HUDEP-2 (cell line): ENCODE data around the gene ARMH3.
A peak's percentile ranks its signal among the peaks of the same experiment; 100 is the strongest.
"Not testable (repeated sequence)": the region's sequence is repeated elsewhere in the genome, so short reads cannot be mapped to it uniquely, and the experiment has no call there.

ENCODE experiments used
- DNase-seq, 76 experiments: peaks; one replicate each; lab custom pipeline; 2025; ENCODE audit not compliant: unreplicated experiment in 76 of 76; lab: John Stamatoyannopoulos, UW

The ARMH3 gene

GRCh38 chr10:102055647-102056419 is at the start of gene ARMH3:
Gene ARMH3 (minus strand): TSS chr10:102056173. CDS start chr10:102040114, 16,059 bp downstream.
- DNase-seq: peak in 75 of 76 experiments; percentile 21 to 96 (median 89)

- DNase-seq: no peak
These were observed 46.4 kb upstream of the ARMH3 start for GRCh38 chr10:102102421-102102820.

GRCh38 chr10:102101152-102101551 is 45.2 kb upstream of the ARMH3 start:
- no peak for DNase-seq

GRCh38 chr10:102096449-102096848 is 40.5 kb upstream of the ARMH3 start:
- DNase-seq: no peak

- DNase-seq: no peak
These were observed 34.8 kb upstream of the ARMH3 start for GRCh38 chr10:102090772-102091171.

- DNase-seq: no peak
These were observed 30.2 kb upstream of the ARMH3 start for GRCh38 chr10:102086196-102086595.

GRCh38 chr10:102085336-102085735 is 29.4 kb upstream of the ARMH3 start:
- no peak for DNase-seq

- DNase-seq: peak in 30 of 76 experiments; percentile 8 to 71 (median 28)
These were observed 27.6 kb upstream of the ARMH3 start for GRCh38 chr10:102083541-102083940.

- peak in 71 of 76 experiments; percentile 4 to 85 (median 59) for DNase-seq
These were observed 16.9 kb upstream of the ARMH3 start for GRCh38 chr10:102072673-102073527.

GRCh38 chr10:102069071-102069470 is 13.1 kb upstream of the ARMH3 start:
- DNase-seq: no peak

GRCh38 chr10:102068216-102068615 is 12.2 kb upstream of the ARMH3 start:
- peak in 5 of 76 experiments; percentile 2 to 26 (median 8) for DNase-seq

- no peak for DNase-seq
These were observed 11.3 kb upstream of the ARMH3 start for GRCh38 chr10:102067091-102067916.

- peak in 1 of 76 experiments; percentile 17 for DNase-seq
These were observed 10.6 kb upstream of the ARMH3 start for GRCh38 chr10:102066399-102067088.

GRCh38 chr10:102065561-102066398 is 9.8 kb upstream of the ARMH3 start:
- peak in 16 of 76 experiments; percentile 9 to 50 (median 29) for DNase-seq

GRCh38 chr10:102064868-102065560 is 9.0 kb upstream of the ARMH3 start, which contains the start of gene HPS6:
Gene HPS6 (plus strand): TSS chr10:102065349. CDS start chr10:102065475, 126 bp downstream.
- peak in 75 of 76 experiments; percentile 27 to 94 (median 87) for DNase-seq

- no peak for DNase-seq
These were observed 8.5 kb upstream of the ARMH3 start for GRCh38 chr10:102064503-102064867.

GRCh38 chr10:102059987-102060386 is 4.0 kb upstream of the ARMH3 start:
- no peak for DNase-seq

- not testable (repeated sequence) for DNase-seq
These were observed 909 bp downstream of the ARMH3 start for GRCh38 chr10:102054881-102055646.
